Prostate gland (tissue), 2 donors: ENCODE results near the gene CCDC27. TPM values are rescaled to one million over a fixed set of nuclear protein-coding genes. Genes with fewer than 3 reads are reported as not detected.
A peak's percentile ranks its signal among the peaks of the same experiment; 100 is the strongest.

Experiments used
- DNase-seq: peaks from one replicate; pipeline ENCODE4 v3.0.0-alpha.2; 2019; ENCODE audit warnings: low spot score
- H3K27ac ChIP-seq, 2 donors: fragments of 200-600 bp; sonication (generic); 2 replicates each; pipeline ENCODE4 v1.5.1; 2017 to 2019
- H3K27me3 ChIP-seq: fragments of 200-600 bp; sonication (generic); replicated peaks from 2 replicates; pipeline ENCODE4 v1.5.1; 2019; ENCODE audit not compliant: insufficient read depth
- H3K36me3 ChIP-seq, 2 donors: fragments of 200-600 bp; sonication (generic); 1 replicate in 1 of 2; 2 replicates in 1 of 2; pipeline versions ENCODE4 v1.5.1 to v1.8.1; 2017 to 2019
- H3K4me1 ChIP-seq: fragments of 200-600 bp; sonication (generic); replicated peaks from 2 replicates; pipeline ENCODE4 v1.5.1; 2019
- H3K4me3 ChIP-seq, 2 donors: fragments of 200-600 bp; sonication (generic); 2 replicates each; pipeline ENCODE4 v1.5.1; 2017 to 2019
- H3K9me3 ChIP-seq: fragments of 200-600 bp; sonication (generic); 2 replicates; pipeline ENCODE4 v1.5.1; 2017
- POLR2A ChIP-seq: fragments of 450-650 bp; IDR thresholded peaks from one replicate; pipeline ENCODE4 v1.6.1; 2016; ENCODE audit warnings: antibody characterized with exemption, mild to moderate bottlenecking
- POLR2AphosphoS5 ChIP-seq: sonication (generic); formaldehyde crosslinking; IDR thresholded peaks from one replicate; pipeline ENCODE4 v1.6.1; 2017; ENCODE audit warnings: antibody characterized with exemption
- WGBS: methylation state at CpG from one replicate; pipeline ENCODE4 v1.1.5; 2018; 5-methylcytosine and 5-hydroxymethylcytosine counted together
- intact Hi-C: fragments of 100-400 bp; cut with DNase I; formaldehyde crosslinking; loops from one replicate; pipeline ENCODE4 v1.14.2; 2022
- total RNA-seq, 2 donors: library from RNA; depleted of rRNA; stranded (reverse); fragments of >200 nt; gene quantifications; one replicate each; pipeline ENCODE4 v1.1.0, GENCODE V29; 2016
- TF ChIP-seq, protein P1 (sequence below), 4 experiments: fragments of 200-600 bp in 2 of 4; fragments of 450-650 bp in 2 of 4; sonication (generic) in 2 of 4; IDR thresholded peaks; 1 replicate in 3 of 4; 2 replicates in 1 of 4; pipeline ENCODE4 v1.5.1; 2016 to 2019; ENCODE audit warnings: antibody characterized with exemption in 4 of 4, mild to moderate bottlenecking in 2 of 4, moderate library complexity in 2 of 4

The CCDC27 gene
- total RNA-seq, 2 donors from 2014 or later = 0.97 TPM; not detected in 1

DNA sequence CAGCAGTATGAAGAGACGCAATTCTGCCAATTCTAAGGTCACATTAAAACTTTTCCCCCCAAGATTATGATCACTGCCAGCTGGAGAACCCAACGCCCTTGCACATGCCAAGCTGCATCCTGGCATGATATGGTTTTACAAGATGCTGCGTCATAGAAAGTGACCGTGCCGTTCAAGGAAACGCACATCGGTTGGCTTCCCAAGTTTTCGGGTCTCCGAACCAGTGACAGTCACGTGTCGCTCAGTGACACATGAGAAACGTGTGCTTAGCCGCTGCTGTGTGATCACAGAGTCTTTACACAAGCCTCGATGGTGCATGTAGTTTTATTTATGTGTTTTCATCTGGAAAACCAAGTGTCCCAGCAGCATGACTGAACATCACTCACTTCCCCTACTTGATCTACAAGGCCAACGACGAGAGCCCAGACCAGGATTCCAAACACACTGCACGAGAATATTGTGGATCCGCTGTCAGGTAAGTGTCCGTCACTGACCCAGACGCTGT is 27.7 kb downstream of the CCDC27 start:
- WGBS = 87% methylated on average over 20 of the region's 20 CpGs
- no peaks in the 10 kb centered on the region for H3K9me3 ChIP-seq
- peaks cover 0 to 21% of the 10 kb centered on the region in 2 donors for H3K36me3 ChIP-seq
- peaks cover 3% of the 10 kb centered on the region for H3K4me1 ChIP-seq
- H3K4me3 ChIP-seq = no peak overlapping the region
- DNase-seq = no peak
- H3K27ac ChIP-seq = no peak overlapping the region
- H3K27me3 ChIP-seq = no peaks in the 10 kb centered on the region
- intact Hi-C loops = no loop called here
- TF ChIP-seq POLR2AphosphoS5 = no peak
- TF ChIP-seq, protein P1, sequence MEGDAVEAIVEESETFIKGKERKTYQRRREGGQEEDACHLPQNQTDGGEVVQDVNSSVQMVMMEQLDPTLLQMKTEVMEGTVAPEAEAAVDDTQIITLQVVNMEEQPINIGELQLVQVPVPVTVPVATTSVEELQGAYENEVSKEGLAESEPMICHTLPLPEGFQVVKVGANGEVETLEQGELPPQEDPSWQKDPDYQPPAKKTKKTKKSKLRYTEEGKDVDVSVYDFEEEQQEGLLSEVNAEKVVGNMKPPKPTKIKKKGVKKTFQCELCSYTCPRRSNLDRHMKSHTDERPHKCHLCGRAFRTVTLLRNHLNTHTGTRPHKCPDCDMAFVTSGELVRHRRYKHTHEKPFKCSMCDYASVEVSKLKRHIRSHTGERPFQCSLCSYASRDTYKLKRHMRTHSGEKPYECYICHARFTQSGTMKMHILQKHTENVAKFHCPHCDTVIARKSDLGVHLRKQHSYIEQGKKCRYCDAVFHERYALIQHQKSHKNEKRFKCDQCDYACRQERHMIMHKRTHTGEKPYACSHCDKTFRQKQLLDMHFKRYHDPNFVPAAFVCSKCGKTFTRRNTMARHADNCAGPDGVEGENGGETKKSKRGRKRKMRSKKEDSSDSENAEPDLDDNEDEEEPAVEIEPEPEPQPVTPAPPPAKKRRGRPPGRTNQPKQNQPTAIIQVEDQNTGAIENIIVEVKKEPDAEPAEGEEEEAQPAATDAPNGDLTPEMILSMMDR (IDR thresholded peaks at IDR 0.05) = no peak
- TF ChIP-seq POLR2A = no peak

DNA sequence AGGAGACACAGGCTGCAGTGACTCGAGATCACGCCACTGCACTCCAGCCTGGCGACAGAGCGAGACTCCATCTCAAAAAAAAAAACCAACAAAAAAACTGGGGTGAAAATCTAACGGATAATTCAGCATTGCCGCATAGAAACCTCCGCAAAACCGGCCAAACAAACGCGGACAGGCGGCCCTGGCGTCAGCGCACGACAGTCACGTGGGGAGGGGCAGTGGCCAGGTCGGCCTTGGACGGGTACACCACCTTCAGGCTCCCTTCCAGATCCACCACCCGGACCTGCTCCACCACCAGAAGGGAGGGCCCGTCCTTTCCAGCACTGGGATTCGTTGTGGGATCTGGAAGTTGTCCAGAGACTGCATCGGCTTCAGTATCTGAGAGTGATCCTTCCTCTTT is 28.7 kb downstream of the CCDC27 start:
- peaks cover 3% of the 10 kb centered on the region for H3K4me1 ChIP-seq
- peaks cover 0 to 22% of the 10 kb centered on the region in 2 donors for H3K36me3 ChIP-seq
- DNase-seq = peak; percentile 72
- TF ChIP-seq POLR2AphosphoS5 (peak; percentile 68), POLR2A (no peak)
- TF ChIP-seq, protein P1 (IDR thresholded peaks at IDR 0.05) = no peak
- H3K27ac ChIP-seq = no peak overlapping the region
- intact Hi-C loops = no loop called here
- H3K9me3 ChIP-seq = no peaks in the 10 kb centered on the region
- no peak overlapping the region for H3K4me3 ChIP-seq
- 71% methylated on average over 21 of the region's 21 CpGs for whole genome bisulfite sequencing
- no peaks in the 10 kb centered on the region for H3K27me3 ChIP-seq

DNA sequence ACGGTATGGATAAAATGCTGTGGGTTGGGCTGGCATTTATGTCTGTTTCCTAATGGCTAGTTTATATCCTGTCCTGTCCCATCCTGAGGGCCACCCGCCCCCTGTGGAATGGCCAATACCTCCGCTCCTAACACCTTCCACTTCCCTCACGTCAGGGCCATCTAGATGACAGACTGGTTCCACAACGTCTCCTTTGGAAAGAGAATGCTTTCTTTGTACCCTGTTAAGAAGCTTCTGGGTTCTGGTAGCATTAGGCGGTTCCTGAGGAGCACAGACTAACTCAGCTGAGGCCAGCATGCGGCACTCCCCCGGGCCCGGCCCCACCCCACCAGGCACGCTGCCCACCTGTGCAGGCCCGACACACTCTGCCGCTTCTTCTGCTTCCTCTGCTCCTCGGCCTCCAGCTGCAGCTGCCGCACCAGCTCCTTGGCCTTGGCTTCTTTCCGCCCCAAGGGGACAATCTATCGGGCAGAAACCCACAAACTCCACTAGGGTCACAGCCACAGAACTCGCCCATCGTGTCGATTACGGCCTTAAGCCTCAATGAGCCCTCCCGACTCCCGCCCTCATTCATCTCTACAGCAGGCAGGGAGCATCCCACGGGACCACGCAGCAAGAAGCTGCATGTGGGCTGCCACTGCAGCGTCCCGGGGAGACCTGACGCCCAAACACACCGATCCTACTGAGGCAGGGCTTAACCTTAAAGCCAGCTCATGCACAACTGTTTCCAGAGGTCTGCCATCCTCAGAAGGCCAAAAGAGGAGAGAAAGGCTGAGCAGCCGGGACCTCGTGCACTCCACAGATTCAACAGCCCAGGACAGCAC is 31.6 kb downstream of the CCDC27 start:
- WGBS = 78% methylated on average over 30 of the region's 30 CpGs
- H3K36me3 ChIP-seq = peaks cover 4 to 22% of the 10 kb centered on the region in 2 donors
- peaks cover under 1% of the 10 kb centered on the region for H3K4me1 ChIP-seq
- TF ChIP-seq POLR2AphosphoS5 = peak; percentile 33
- no peak for TF ChIP-seq POLR2A
- H3K27ac ChIP-seq = peak overlapping the region in 1 of 2 donors; percentile 31
- no peak for DNase-seq
- intact Hi-C loops = no loop called here
- H3K4me3 ChIP-seq = no peak overlapping the region
- no peaks in the 10 kb centered on the region for H3K9me3 ChIP-seq
- no peaks in the 10 kb centered on the region for H3K27me3 ChIP-seq

DNA sequence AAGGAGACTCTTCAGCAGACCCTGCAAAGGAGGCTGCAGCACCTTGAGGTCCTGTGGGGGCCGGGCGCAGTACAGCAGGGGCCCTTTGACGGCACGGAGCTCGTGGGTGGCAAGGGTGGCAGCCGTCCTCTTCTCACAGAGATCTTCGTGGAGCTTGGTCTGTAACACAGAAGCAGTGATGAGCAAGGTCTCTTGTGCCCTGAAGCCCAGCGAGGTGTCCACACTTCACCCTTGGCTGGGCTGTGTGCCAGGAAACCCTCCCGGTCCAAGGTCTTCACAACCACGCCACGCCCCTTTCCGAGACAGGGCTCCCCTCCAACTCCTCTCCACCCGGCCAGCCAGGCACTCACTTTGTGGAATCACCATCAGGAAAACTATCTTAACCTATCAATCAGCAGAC is 32.8 kb downstream of the CCDC27 start:
- no peak overlapping the region for H3K27ac ChIP-seq
- H3K36me3 ChIP-seq = peaks cover 4 to 22% of the 10 kb centered on the region in 2 donors
- no peak for TF ChIP-seq POLR2AphosphoS5
- TF ChIP-seq, protein P1 (IDR thresholded peaks at IDR 0.05) = no peak
- no peak for TF ChIP-seq POLR2A
- H3K4me1 ChIP-seq = peaks cover 6% of the 10 kb centered on the region
- H3K27me3 ChIP-seq = no peaks in the 10 kb centered on the region
- 79% methylated on average over 13 of the region's 13 CpGs for WGBS
- intact Hi-C loops = no loop called here
- DNase-seq = no peak
- no peaks in the 10 kb centered on the region for H3K9me3 ChIP-seq
- H3K4me3 ChIP-seq = no peak overlapping the region

DNA sequence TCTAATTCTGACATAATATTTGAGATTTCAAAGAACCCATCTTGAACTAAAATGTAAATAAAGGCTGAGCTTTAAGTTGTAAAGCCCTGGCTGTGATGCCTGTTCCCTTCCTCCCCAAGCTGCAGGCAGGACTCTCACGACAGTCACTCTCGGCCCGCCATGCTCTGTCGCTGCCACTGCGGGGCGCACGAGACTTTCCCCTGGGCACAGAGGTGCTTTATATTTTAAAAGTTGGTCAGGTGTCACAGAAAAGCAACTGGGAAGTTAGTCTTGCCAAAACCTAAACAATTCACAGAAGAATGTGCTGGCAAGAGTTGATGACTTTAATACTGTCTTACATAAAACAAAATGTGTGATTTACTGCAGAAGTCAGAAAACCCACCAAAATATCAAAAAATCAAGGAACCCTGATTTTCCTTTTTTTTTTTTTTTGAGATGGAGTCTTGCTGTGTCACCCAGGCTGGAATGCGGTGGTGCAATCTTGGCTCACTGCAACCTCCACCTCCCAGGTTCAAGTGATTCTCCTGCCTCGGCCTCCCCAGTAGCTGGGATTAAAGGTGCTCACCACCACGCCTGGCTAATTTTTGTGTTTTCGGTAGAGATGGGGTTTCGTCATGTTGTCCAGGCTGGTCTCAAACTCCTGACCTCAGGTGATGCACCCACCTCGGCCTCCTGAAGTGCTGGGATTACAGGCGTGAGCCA is 33.4 kb downstream of the CCDC27 start:
- WGBS = 68% methylated on average over 14 of the region's 14 CpGs
- Histone ChIP-seq H3K27me3 (no peaks in the 10 kb centered on the region), H3K9me3 (no peaks in the 10 kb centered on the region), H3K36me3 (peaks cover 4 to 22% of the 10 kb centered on the region in 2 donors), H3K4me3 (no peak overlapping the region), H3K27ac (no peak overlapping the region), H3K4me1 (peaks cover 6% of the 10 kb centered on the region)
- DNase-seq = no peak
- intact Hi-C loops = no loop called here
- TF ChIP-seq POLR2AphosphoS5 (no peak), POLR2A (no peak)
- TF ChIP-seq, protein P1 (IDR thresholded peaks at IDR 0.05) = peak in 2 of 4 experiments; percentile 20 to 36
